Esophagus mucosa (tissue), 1 donor: ENCODE data around the gene HOXA6. TPM values are rescaled to one million over a fixed set of nuclear protein-coding genes. Genes with fewer than 3 reads are reported as not detected.
A peak's percentile ranks its signal among the peaks of the same experiment; 100 is the strongest.

Source experiments
- ATAC-seq: fragments of 200-7000 bp; cut with Tn5 transposase; one replicate; pipeline ENCODE4 v1.9.1; 2020
- total RNA-seq: library from RNA; stranded (reverse); gene quantifications from one replicate; pipeline ENCODE4 v1.2.4, GENCODE V29; 2023
- donor health status: DM: yes; HTN: yes; CAD: no.

Gene HOXA6
- total RNA-seq, 1 donor from 2014 or later, result 1.7 TPM

DNA sequence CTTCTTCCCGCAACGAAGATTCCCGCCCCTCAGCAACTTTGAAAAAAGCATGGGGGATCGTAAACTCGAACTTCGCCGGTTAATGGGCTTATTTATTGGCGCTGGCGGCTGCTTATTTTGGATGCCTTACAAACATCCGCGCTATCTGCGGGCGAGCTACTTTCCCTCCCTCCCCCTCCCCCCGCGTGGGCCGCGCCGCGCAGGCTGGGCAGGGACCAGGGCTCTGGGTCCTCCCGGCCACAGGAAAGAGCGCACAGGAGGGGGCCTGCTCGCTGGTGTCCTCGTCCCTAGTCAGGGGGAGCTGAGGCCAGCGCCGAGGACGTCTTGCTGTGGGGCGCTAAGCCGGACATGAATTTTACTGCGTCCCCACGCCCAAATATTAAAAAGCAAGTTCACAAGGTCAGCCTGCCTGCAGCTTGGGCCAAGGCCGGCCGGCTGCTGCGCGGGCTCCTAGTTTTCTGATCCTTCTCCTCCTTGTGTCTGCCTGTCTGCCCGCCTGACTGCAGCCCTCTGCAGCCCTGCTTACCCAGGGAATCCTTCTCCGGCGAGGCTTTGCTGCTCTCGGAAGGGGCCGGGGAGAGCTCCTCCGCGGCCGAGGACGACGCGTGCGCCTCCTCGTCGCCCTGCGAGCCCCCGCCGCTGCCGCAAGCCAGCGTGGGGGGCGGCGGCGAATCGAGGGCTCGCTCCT lies 25.4 kb upstream of the HOXA6 start:
- ATAC-seq, result peak; percentile 7

GRCh38 chr7:27172315-27172774 lies 24.8 kb upstream of the HOXA6 start:
- ATAC-seq, result no peak

DNA sequence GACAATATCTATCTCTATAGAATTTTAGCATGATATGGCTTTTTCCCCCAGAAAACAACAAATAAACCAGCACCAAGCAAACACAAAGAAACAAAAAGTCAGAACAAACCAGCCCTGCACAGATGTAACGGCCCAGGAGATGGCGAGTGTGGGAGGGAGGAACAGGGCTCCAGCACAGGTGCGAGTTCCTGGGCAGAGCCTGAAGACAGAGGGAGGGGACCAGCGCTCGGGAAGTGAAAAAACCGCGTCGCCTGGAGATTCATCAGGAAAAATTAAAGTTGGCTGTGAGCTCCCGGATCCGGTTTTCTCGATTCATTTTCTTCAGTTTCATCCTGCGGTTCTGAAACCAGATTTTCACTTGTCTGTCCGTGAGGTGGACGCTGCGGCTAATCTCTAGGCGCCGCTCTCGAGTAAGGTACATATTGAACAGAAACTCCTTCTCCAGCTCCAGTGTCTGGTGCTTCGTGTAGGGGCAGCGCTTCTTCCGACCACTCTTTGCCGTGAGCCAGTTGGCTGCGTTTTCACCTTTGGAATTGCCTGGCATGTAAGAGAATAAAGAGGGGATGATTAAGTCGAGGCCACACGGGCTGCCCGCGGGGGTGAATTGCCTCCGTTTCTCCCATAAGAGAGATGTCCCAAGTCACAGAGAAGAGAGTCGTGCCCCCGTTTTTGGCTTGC lies 24.2 kb upstream of the HOXA6 start:
- no peak for ATAC-seq

- ATAC-seq, result no peak
Measured at GRCh38 chr7:27171325-27171636, 23.7 kb upstream of the HOXA6 start.

GRCh38 chr7:27170426-27171324 lies 23.1 kb upstream of the HOXA6 start:
- ATAC-seq, result no peak

DNA sequence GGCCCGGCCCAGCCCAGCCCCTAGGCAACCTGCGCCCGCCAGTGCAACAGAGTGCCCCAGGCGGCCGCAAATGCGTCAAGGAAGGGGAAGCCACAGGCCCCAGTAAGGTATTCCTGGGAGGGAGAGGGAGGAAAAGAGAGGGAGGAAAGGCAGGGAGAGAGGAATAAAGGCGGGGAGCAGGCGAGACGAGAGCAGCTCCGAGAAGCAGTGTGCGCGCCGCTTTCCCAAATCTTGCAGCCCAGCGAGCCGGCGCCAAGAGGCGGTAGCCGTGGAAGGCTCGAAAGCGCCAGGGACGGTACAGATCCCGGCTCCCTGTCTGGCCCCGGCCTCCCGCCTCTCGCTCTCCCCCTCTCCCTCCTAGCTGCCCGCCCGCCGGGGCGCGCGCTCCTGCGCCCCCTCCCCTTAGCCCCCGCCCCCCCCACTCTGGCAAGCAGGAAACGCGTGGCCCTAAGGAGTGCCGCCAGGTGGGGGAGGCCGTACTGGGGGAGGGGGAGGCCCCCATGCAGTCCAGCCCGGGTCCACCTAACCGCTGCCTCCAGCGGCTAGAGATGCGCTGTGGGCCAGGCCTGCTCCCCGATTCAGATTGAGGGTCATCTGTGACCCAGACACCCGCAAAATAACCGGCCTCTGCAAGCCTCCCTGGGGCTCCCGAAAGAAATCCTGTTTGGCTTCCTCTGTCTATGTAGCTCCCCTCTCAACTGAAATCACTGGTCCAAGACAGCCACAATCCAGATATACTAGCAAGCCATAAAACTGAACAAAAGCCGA lies 22.3 kb upstream of the HOXA6 start:
- ATAC-seq, result peak; percentile 4

DNA sequence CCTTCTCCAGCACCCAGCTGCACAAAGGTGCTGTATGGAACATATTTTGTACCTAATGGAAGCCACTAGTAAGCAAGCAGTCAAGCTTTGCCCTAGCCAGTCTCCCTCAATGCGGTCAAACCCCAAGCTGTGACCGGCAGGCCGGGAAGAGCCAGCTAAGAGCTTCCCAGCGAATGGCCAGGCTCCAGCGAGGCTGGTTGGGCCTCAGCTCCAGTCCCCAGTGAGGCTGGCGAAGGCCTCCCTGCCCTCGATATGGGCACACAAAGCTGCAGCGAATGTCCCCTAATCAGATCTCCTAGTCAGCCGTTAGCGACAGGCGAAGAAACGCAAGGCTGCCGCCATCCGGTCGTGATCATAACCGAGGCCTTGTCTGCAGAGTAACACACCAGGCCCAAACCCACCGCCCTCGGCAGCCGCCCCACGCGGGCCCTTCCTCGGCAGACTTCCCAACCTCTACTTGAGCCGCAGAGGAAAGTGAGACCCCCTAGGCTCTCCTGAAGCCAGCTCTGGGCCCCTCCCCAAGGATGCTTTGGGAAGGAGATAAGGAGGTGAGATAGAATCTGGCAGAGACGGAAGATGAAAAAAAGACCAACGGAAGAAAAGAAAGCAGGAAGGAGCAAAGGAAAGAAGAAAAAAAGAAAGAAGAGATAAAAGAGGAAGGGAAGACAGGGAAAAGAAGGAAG lies 20.8 kb upstream of the HOXA6 start:
- ATAC-seq, result no peak

DNA sequence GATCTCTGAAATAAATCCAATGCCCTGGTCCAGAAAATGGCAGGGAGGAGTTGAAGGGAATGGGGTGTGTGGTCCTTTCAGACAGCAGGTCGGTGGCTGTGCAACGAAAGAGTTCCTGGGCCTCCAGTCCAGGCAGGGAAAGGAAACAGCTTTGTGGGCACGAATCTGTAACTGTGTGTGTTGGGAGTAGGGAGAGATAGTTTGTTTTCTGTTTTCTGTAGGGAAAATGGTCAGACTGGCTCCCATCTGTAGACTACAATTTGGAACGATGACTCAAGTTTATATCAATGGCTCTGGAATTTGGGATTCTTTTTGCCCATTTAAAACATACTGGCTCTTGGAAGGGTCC lies 20.3 kb upstream of the HOXA6 start:
- no peak for ATAC-seq

GRCh38 chr7:27166531-27167505 lies 19.2 kb upstream of the HOXA6 start:
- no peak for ATAC-seq

DNA sequence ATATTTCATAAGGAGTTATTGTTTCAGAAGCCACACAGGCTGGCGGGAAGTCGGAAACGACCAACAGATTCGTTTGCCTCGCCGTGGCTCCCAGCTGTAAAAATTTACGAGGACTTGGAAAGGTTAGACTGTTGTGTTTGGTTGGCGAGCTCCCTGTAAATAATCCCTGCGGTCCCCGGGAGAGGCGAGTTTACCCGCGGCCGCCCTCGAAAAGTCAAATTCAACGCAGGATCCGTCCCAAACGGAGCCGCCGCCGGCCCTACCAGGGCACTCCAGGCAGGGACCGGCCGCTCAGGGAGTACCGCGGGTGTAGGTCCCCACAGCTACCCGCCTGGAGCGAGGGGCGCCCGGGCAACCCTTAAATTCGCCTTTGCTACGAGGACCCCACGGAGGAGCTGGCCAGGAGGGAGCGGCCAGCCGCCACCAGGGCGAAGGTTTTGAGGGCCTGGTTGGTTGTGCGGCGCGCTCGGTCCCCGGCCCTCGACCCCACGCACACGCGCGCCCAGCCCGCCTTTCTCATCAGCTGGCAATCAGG lies 18.5 kb upstream of the HOXA6 start:
- ATAC-seq, result no peak

DNA sequence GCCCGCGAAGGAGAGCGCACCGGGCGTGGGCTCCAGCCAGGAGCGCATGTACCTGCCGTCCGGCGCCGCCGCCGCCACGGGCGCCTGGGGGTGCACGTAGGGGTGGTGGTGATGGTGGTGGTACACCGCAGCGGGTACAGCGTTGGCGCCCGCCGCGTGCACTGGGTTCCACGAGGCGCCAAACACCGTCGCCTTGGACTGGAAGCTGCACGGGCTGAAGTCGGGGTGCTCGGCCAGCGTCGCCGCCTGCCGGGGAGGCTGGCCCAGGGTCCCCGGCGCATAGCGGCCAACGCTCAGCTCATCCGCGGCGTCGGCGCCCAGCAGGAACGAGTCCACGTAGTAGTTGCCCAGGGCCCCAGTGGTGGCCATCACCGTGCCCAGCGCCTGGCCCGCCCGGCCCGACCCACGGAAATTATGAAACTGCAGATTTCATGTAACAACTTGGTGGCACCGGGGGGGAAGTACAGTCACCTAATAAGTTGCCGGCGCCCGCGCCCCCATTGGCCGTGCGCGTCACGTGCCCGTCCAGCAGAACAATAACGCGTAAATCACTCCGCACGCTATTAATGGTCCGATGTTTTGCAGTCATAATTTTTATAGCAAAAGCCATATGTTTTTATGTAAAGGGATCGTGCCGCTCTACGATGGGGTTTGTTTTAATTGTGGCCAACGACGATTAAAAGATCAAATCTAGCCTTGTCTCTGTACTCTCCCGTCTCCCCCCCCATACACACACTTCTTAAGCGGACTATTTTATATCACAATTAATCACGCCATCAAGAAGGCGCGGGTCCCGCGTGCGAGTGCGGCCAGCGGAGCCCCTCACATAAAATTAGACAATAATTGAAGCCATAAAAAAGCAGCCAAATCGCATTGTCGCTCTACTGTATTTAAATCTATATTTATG lies 17.8 kb upstream of the HOXA6 start, which contains the start of gene HOXA9:
TSS of gene HOXA9 (minus strand) at position 449 of the 907 bp plus-strand sequence. CDS start at position 369, 80 bp downstream.
- peak; percentile 6 for ATAC-seq

GRCh38 chr7:27164367-27165088 lies 17.0 kb upstream of the HOXA6 start:
- no peak for ATAC-seq

GRCh38 chr7:27164045-27164366 lies 16.4 kb upstream of the HOXA6 start:
- ATAC-seq, result no peak

GRCh38 chr7:27163288-27164044 lies 15.9 kb upstream of the HOXA6 start:
- ATAC-seq, result no peak

GRCh38 chr7:27162561-27163287 lies 15.2 kb upstream of the HOXA6 start:
- no peak for ATAC-seq

GRCh38 chr7:27161721-27162560 lies 14.4 kb upstream of the HOXA6 start:
- ATAC-seq, result no peak
